HG02623 (cell line): ENCODE data around the gene ANKS1B.

Experiments used
- ATAC-seq: cut with Tn5 transposase; IDR thresholded peaks from one replicate; pipeline ENCODE4 v1.9.1; 2021; ENCODE audit warnings: moderate library complexity; ENCODE audit not compliant: unreplicated experiment

Gene ANKS1B

GRCh38 chr12:99092100-99092851 is 892.5 kb downstream of the ANKS1B start:
- no peak for ATAC-seq

DNA sequence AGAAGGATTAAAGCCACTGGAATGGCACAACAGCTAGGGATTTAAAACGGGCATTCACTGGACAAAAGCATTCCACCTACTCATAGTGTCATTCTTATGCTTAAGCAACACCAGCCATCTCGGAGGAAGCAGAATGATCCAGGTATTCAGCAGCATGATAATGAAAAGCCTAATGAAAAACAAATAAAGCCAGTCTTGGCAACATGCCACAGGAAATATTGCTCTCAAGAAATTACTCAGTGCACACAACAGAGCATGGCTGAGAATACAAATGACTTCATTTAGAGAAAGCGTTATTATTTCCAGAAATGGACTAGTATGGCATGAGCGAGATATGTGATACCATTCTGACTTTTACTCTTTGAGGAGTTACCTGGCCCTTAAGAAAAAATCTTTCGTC is 897.5 kb downstream of the ANKS1B start:
- ATAC-seq = no peak

GRCh38 chr12:99079811-99080210 is 904.9 kb downstream of the ANKS1B start:
- no peak for ATAC-seq

GRCh38 chr12:99068993-99069747 is 915.6 kb downstream of the ANKS1B start:
- ATAC-seq = no peak

DNA sequence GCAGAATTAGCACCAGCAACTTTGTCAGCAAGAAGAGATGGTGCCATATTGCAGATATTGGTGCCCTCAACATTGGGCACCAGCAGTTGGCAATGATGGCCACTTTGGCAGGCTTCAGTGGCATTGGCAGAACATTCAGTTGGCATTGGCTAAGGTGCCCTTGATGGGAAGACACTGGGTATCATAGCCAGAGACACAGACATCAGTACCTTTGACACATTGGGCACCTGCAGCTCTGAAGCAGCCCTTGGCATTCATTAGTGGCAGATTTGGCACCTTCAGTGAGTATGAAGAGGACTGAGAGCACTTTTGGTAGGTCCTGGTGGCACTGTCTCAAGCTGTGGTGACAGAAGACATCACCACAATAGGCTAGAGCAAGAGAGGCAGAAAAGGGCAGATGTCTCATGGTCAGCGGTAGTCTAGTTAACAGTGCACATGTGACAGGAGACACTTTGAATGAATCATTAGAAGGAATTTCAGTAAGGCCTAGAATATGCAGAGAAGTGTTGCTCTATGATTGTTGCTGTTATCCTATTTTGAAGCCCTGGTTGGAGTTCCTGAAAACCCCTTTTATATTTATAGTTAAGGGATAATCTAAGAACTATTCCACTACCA is 917.5 kb downstream of the ANKS1B start:
- ATAC-seq = no peak

GRCh38 chr12:99066726-99067125 is 918.0 kb downstream of the ANKS1B start:
- no peak for ATAC-seq

- no peak for ATAC-seq
Observed at GRCh38 chr12:99063182-99063581, 921.6 kb downstream of the ANKS1B start.

DNA sequence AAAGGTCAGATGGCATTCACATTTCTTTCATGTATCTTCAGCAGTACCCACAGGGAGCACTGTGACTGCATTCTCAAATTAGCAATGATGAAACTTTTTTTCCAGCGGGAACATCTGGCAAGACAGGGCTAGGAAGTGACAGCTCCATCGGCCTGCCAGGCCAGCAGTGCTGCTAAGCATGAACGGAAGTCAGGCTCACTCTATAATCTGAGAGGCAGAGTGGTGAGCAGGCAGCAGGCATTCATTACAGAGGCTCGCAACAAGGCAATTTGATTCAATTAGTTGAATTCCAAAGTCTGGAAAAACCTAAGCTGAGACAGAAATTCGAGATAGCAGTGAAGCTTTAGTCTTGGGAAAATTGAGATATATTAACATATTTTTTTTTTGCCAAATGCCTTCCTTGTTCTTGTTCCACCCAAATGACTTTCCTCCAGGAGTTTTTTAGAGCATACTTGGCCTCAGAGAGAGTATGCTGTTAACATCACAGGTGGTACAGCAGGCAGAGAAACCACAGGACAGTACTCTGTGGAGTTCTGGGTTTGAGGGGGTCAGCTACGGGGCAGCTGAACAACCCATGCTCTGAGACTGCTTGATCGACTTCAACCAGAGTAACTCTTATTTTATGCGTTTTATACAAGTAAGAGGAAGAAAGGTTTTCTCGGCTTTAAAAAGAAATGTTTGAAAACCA is 924.8 kb downstream of the ANKS1B start:
- no peak for ATAC-seq

DNA sequence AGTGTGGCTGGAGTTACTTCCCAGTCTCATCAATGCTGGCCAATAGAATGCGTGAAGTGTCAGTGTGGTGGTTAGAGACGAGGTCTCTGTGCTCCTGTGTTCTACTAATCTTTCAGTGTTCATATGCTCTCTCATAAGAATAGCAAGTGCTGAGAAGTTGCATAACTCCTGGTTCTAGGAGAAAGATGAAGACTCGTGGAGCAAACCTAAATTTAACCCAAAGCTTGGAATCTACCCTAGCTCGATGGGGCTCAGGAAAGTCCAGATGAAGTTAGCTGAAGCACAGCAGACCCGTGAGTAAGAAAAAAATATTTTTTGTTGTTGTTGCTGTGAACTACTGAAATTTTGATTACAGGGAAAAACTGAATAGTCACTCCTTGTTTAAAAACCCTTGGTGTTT is 927.1 kb downstream of the ANKS1B start:
- no peak for ATAC-seq

- no peak for ATAC-seq
Observed at GRCh38 chr12:99056186-99056585, 928.5 kb downstream of the ANKS1B start.

DNA sequence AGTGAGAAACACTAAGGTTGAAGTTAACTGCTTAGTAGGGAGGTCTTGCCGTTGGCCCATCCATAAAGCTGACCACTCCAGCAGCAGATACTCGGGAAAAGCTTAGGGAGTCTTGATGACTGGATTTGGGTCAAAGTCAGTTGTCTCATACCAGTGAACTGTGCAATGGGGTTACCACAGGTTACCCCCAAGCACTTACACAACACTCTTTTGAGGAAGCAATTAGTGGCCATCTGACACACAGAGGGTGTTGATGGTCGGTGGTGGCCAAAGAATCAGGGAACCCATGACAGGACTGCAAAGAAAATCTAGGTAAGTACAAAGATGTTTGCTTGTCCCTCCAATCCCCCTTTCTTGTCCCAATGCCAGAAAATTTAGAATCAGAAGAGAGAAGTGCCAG is 929.4 kb downstream of the ANKS1B start:
- ATAC-seq = no peak

GRCh38 chr12:99054601-99055128 is 930.1 kb downstream of the ANKS1B start:
- no peak for ATAC-seq

DNA sequence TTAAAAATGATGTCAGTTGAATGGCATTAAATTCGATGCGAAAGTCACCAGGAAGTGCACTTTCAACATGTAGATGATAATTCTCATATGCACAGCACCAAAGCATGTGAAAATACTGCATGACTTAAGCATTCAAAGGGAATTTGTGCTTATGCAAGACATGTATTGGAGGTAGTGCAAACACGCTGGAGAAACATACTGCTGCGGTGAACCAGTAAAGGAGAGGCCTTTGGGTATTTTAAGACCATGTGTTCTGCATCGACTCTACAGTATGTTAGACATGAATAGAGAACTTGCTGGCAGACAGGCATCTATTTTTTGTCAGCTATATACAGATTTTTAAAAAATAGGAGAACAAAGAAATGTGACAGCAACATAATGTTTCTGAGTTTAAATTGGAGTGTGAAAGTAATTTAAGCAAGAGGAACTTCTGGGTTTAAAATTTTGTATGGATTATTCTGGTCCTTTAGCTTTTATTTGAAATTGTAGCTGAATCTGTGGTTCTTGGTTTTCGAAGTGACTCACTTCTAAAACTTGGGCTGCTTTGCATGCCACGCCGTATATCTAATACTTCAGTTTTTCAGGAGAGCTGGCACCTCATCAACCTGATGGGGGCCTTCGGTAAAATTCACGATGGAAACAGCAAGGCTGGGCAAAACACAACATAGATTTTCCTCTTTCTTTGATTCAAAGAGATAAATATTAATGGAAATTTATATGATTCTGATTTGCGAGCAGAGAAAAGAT is 930.9 kb downstream of the ANKS1B start:
- ATAC-seq = no peak

GRCh38 chr12:99049774-99050173 is 935.0 kb downstream of the ANKS1B start:
- ATAC-seq = no peak

- ATAC-seq = no peak
Observed at GRCh38 chr12:99045158-99045557, 939.6 kb downstream of the ANKS1B start.

DNA sequence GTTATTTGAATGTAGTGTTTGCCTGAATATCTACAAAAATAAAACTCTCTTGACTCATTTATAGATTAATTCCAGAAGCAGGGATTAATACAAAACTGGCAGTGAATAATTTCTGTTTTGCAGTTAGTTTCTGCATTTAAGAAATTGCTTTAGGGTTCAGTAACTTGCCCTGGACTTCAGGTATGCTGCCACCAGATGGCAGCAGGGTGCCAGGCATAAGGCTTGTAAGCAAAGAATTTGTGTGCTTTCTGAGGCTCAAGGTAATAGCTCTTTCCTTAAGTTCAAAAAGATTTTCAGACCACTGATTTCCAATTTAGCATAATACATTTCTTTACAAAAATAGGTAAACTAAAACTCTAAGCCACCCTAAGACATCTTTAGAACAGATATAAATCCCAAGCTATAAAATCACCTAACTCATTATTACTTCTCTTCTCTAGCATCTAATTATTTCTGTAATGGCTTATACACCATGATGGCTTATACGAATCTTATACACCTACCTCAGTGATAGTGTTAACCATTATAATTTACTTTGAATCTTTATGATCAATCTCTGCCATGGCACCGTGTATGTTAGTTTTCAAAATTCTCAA is 941.3 kb downstream of the ANKS1B start:
- peak; percentile 78 for ATAC-seq

GRCh38 chr12:99042226-99042625 is 942.5 kb downstream of the ANKS1B start:
- no peak for ATAC-seq

GRCh38 chr12:99039367-99040120 is 945.2 kb downstream of the ANKS1B start:
- no peak for ATAC-seq

GRCh38 chr12:99036566-99036965 is 948.2 kb downstream of the ANKS1B start:
- ATAC-seq = no peak
